DMS53 treated with DMSO at 0.1 percent for 48 hours (cell line): Measurements from ENCODE around the gene GLMP.
"Not testable (repeated sequence)": the region's sequence is repeated elsewhere in the genome, so short reads cannot be mapped to it uniquely, and the experiment has no call there.

Experiments
- DNase-seq: peaks from one replicate; lab custom pipeline; 2025; ENCODE audit not compliant: unreplicated experiment; lab: John Stamatoyannopoulos, UW

GLMP gene, protein sequence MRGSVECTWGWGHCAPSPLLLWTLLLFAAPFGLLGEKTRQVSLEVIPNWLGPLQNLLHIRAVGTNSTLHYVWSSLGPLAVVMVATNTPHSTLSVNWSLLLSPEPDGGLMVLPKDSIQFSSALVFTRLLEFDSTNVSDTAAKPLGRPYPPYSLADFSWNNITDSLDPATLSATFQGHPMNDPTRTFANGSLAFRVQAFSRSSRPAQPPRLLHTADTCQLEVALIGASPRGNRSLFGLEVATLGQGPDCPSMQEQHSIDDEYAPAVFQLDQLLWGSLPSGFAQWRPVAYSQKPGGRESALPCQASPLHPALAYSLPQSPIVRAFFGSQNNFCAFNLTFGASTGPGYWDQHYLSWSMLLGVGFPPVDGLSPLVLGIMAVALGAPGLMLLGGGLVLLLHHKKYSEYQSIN

DNA sequence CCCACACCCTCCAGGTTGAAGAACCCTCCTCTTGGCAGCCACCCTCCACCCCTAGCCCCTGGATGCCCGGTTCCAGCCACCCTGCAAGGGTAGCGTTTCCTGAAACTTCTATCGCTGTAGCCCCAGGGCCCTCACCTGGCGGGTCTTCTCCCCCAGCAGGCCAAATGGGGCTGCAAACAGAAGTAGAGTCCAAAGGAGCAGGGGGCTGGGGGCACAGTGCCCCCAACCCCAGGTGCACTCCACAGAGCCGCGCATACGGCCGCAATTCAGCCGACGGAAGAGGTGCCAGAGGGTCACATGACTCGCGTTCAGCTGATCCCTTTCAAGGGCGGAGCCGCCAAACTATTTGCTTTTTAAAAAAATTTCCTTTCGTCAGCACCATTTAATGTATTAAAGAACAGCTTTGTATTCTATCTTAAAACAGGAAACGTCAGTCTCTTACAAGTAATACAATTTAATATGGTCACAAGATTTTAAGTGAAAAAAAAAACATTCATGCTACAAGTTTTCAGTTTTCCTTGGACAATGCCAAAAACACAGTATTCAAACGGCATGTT is at the start of gene GLMP:
TSS of gene GLMP (minus strand) at position 289 of the 557 bp plus-strand sequence. CDS start at position 255, 34 bp downstream.
- DNase-seq: peak; percentile 50

GRCh38 chr1:156344409-156344808 is 48.9 kb upstream of the GLMP start:
- no peak for DNase-seq

DNA sequence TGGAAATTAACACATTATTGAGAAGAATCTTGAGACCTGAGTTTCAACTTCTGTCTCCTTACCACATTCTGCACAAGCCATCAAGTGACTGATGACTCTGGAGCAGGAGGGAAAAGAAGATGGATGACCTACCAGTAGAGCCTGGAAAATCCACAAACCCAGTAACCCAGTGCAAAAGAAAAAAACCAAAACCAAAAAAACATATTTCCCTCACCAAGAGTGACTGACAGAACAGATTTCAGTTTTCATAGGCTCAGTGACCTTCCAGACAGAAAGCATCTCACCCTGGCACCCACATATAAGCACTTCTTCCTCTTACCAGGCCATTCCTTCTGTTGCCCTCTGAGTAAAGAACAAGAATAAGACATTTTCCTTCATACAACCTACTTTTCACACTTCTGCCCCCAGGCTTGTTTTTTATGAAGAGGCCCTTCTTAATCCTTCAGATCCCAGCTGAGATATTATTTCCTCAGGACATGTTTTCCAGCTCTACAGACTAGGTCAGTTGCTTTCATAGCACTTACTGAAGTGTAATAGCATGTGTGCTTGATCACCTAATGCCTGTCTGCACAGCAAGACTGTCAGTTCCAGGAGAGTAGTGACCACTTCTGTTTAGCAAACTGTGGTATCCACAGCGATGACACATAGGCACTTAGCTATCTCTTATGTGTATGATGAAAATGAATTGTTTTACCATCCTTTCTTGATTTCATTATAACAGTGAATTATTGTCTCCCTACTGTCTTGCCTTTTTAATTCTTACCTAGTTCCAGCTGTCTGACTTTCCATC is 46.9 kb upstream of the GLMP start:
- no peak for DNase-seq

- peak; percentile 98 for DNase-seq
These were observed 42.9 kb upstream of the GLMP start, which contains the start of the genes CCT3 and TSACC for GRCh38 chr1:156338180-156338976. Gene CCT3 (minus strand): TSS chr1:156338292. CDS start chr1:156338184, 108 bp downstream. Gene TSACC (plus strand): TSS chr1:156338526. CDS start chr1:156339758, 1,232 bp downstream.

- no peak for DNase-seq
These were observed 42.4 kb upstream of the GLMP start for GRCh38 chr1:156337888-156338179.

DNA sequence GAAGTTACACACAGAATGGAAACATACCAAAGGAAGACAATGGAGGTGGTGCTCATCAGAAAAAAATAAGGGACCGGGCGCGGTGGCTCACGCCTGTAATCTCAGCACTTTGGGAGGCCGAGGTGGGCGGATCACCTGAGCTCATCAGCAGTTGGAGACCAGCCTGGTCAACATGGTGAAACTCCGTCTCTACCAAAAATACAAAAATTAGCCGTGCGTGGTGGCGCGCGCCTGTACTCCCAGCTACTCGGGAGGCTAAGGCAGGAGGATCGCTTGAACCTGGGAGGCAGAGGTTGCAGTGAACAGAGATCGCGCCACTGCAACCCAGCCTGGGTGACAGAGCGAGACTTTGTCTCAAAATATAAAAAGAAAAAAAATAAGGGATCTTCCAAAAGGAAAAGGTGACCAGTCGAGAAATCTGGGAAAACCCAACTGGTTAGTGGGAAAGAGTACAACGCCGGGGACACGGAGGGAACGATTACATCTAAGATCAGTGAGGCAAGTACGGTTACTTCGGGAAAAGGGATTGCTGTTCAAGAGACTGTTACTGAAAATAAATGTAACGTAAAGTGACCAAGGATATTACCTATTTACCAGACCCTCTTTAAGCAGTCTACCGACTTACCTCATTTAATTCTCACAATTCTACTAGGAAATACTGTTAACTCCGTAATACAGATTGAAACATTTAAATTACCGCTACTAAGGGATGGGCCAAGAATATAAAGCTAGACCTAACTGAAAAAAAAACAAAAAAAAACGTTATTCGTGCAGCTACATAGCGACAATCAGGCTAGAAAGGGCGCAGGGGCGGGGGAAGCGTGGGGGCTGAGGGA is 41.8 kb upstream of the GLMP start:
- no peak for DNase-seq

- no peak for DNase-seq
These were observed 40.8 kb upstream of the GLMP start for GRCh38 chr1:156336242-156336641.

GRCh38 chr1:156323179-156323578 is 27.7 kb upstream of the GLMP start:
- DNase-seq: not testable (repeated sequence)

- DNase-seq: peak; percentile 20
These were observed 25.1 kb upstream of the GLMP start for GRCh38 chr1:156320560-156320959.

DNA sequence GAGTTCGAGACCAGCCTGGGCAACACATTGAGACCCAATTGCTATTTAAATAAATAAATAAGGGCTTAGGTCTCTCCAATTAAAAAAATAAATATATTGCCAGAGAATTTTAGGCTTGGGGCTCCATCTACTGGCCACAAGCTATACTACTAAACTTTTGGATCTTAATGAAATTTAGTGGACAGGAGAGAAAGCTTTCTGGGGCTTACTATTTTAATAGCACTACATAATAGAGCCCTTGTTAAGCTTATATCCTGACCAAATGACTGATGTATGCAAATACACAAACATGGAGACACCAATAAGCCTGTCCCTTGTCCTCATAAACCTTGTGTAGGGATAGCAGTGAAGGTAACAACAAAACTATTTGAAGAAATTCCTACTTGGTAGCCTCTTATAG is 24.2 kb upstream of the GLMP start:
- DNase-seq: no peak

GRCh38 chr1:156316909-156317308 is 21.4 kb upstream of the GLMP start:
- no peak for DNase-seq

DNA sequence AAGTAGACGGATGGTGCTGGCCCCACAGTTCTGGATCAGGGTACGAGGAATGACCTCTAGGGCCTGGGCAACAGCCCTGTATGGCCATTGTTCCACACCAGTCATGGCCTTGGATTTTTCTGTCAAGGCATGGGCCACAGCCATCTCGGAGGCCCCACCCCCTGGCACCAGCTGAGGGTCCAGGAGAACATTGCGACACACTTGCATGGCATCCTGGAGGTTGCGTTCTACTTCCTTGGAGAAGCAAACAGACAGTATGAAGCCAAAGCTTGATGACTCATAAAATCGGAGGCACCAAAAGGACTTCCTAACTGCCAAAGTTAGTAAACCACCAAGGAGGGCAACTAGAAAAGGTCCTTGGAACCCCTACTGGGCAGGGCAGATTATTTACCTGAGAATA is 15.5 kb upstream of the GLMP start:
- DNase-seq: no peak

- no peak for DNase-seq
These were observed 12.6 kb upstream of the GLMP start for GRCh38 chr1:156308078-156308477.

GRCh38 chr1:156305215-156305614 is 9.7 kb upstream of the GLMP start:
- DNase-seq: no peak

- no peak for DNase-seq
These were observed 7.8 kb upstream of the GLMP start for GRCh38 chr1:156303241-156303640.

DNA sequence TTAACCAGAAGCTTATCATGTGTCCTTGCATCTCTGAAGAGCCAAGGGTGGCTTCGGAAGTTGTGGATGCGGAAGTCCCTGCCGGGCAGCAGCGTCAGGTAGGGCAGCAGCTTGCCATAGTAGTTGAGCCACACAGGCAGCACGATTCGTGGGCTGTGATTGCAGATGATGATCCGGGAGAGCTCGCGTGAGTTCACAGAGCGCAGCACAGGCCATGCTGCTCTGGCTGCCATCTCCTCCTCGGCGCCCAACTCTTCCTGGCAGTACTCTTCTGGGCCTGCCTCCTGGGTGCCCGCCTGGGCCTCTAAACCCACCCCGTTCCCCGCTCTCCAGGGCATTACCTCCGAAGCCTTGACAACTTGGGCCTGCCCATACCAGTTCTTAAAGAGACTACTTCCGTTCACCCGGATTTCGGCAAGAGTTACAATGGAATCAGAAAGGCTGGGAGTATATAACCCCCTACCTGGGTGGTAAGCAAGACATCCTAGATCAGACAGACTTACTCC is 3.4 kb upstream of the GLMP start, which contains the start of gene VHLL:
TSS of gene VHLL (minus strand) at position 456 of the 506 bp plus-strand sequence. CDS start at position 338, 118 bp downstream.
- DNase-seq: no peak

GRCh38 chr1:156293895-156294294 is 1.6 kb downstream of the GLMP start:
- DNase-seq: no peak

DNA sequence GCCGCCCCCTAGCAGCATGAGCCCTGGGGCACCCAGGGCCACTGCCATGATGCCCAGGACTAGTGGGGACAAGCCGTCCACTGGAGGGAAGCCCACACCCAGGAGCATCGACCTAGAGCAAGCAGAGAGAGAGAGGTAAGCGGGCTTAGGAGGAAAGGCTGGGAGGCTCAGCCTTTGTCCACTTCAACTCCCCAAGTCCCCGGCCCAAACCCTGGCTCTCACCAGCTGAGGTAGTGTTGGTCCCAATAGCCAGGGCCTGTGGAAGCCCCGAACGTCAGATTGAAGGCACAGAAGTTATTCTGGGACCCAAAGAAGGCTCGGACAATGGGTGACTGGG is 2.4 kb downstream of the GLMP start:
- DNase-seq: no peak

DNA sequence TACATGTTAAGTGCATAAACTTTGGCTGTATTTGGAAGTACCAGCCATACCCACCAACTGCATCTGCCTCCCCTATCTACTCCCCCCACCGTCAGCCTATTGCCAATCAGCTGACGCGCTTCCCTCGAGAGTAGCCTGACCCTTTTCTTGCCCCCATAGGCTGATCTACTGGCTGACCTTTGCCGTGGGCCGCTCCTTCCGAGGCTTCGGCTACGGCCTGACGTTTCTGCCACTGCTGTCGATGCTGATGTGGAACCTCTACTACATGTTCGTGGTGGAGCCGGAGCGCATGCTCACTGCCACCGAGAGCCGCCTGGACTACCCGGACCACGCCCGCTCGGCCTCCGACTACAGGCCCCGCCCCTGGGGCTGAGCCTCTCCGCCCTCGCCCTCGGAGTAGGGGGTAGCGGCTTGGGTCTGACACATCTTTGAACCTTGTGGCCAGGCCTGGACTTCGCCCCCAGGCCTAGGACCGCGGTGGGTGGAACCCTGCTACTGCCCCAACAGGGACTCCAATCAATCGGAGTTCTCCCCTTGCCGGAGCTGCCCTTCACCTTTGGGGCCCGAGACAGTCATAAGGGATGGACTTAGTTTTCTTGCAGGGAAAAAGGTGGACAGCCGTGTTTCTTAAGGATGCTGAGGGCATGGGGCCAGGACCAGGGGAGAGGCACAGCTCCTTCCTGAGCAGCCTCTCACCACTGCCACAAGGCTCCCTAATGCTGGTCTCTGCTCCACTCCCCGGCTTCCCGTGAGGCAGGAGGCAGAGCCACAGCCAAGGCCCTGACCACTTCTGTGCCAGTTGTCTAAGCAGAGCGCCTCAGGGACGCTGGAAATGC is 4.0 kb downstream of the GLMP start:
- peak; percentile 77 for DNase-seq
